NCI-H146 (cell line): ENCODE data around the gene ATP23.

Experiments
- DNase-seq: peaks from one replicate; lab custom pipeline; 2025; lab: John Stamatoyannopoulos, UW

The ATP23 gene

GRCh38 chr12:57908511-57908910, 32.9 kb upstream of the ATP23 start:
- DNase-seq: no peak

GRCh38 chr12:57909056-57909455, 32.3 kb upstream of the ATP23 start:
- DNase-seq: no peak

GRCh38 chr12:57909611-57910010, 31.8 kb upstream of the ATP23 start:
- DNase-seq: no peak

GRCh38 chr12:57918147-57918546, 23.2 kb upstream of the ATP23 start:
- DNase-seq: no peak

- DNase-seq: no peak
These were observed 14.3 kb upstream of the ATP23 start for GRCh38 chr12:57927086-57927485.

- DNase-seq: no peak
These were observed 12.1 kb upstream of the ATP23 start for GRCh38 chr12:57929092-57929830.

GRCh38 chr12:57934819-57935218, 6.5 kb upstream of the ATP23 start:
- DNase-seq: no peak

GRCh38 chr12:57935331-57935730, 6.0 kb upstream of the ATP23 start:
- no peak for DNase-seq

- DNase-seq: peak; percentile 95
These were observed 5.4 kb upstream of the ATP23 start for GRCh38 chr12:57935839-57936512.

- DNase-seq: no peak
These were observed 4.9 kb upstream of the ATP23 start for GRCh38 chr12:57936513-57936883.

GRCh38 chr12:57939291-57939690, 2.1 kb upstream of the ATP23 start:
- no peak for DNase-seq

- DNase-seq: no peak
These were observed 1.1 kb upstream of the ATP23 start for GRCh38 chr12:57940052-57940914.

- no peak for DNase-seq
These were observed 527 bp upstream of the ATP23 start for GRCh38 chr12:57940915-57941164.

GRCh38 chr12:57943438-57944080, 2.2 kb downstream of the ATP23 start:
- no peak for DNase-seq

GRCh38 chr12:57944313-57945023, 3.1 kb downstream of the ATP23 start:
- DNase-seq: no peak

GRCh38 chr12:57952766-57953165, 11.4 kb downstream of the ATP23 start:
- no peak for DNase-seq

GRCh38 chr12:57954768-57955167, 13.4 kb downstream of the ATP23 start:
- no peak for DNase-seq

- DNase-seq: no peak
These were observed 16.8 kb downstream of the ATP23 start for GRCh38 chr12:57958061-57958657.

- DNase-seq: no peak
These were observed 23.1 kb downstream of the ATP23 start for GRCh38 chr12:57964421-57964820.

- no peak for DNase-seq
These were observed 24.4 kb downstream of the ATP23 start for GRCh38 chr12:57965766-57966165.

- no peak for DNase-seq
These were observed 25.2 kb downstream of the ATP23 start for GRCh38 chr12:57966536-57966935.
